Measurements from ENCODE around the gene DCHS1. TPM values are rescaled to one million over a fixed set of nuclear protein-coding genes. Genes with fewer than 3 reads are reported as not detected.
A peak's percentile ranks its signal among the peaks of the same experiment; 100 is the strongest.

The DCHS1 gene
- polyA plus RNA-seq, 2 of the 4 experiments (the other 2 are of a cell fraction), result 0.06 TPM

- no peak for TF ChIP-seq MAZ (IDR thresholded peaks at IDR 0.05; ENCODE audit: borderline replicate concordance, low read depth, low read length)
- TF ChIP-seq NFE2L2 (conservative IDR thresholded peaks at IDR 0.05; ENCODE audit: low read length), result no peak
- TF ChIP-seq MAX (IDR thresholded peaks at IDR 0.05), result no peak
- TF ChIP-seq NR3C1 (IDR thresholded peaks at IDR 0.05), result no peak
- no peak for TF ChIP-seq ESRRA (IDR thresholded peaks at IDR 0.05; ENCODE audit: borderline replicate concordance, low read length)
- no peak for TF ChIP-seq MYC (IDR thresholded peaks at IDR 0.05; ENCODE audit: borderline replicate concordance, low read length)
- TF ChIP-seq, protein P1, sequence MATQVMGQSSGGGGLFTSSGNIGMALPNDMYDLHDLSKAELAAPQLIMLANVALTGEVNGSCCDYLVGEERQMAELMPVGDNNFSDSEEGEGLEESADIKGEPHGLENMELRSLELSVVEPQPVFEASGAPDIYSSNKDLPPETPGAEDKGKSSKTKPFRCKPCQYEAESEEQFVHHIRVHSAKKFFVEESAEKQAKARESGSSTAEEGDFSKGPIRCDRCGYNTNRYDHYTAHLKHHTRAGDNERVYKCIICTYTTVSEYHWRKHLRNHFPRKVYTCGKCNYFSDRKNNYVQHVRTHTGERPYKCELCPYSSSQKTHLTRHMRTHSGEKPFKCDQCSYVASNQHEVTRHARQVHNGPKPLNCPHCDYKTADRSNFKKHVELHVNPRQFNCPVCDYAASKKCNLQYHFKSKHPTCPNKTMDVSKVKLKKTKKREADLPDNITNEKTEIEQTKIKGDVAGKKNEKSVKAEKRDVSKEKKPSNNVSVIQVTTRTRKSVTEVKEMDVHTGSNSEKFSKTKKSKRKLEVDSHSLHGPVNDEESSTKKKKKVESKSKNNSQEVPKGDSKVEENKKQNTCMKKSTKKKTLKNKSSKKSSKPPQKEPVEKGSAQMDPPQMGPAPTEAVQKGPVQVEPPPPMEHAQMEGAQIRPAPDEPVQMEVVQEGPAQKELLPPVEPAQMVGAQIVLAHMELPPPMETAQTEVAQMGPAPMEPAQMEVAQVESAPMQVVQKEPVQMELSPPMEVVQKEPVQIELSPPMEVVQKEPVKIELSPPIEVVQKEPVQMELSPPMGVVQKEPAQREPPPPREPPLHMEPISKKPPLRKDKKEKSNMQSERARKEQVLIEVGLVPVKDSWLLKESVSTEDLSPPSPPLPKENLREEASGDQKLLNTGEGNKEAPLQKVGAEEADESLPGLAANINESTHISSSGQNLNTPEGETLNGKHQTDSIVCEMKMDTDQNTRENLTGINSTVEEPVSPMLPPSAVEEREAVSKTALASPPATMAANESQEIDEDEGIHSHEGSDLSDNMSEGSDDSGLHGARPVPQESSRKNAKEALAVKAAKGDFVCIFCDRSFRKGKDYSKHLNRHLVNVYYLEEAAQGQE (IDR thresholded peaks at IDR 0.05), result no peak
- TF ChIP-seq POLR2A (IDR thresholded peaks at IDR 0.05; ENCODE audit: low read length), result no peak
- no peak for TF ChIP-seq RAD21 (conservative IDR thresholded peaks at IDR 0.05 in 1 of 2, IDR thresholded peaks at IDR 0.05 in 1 of 2)
- no peak for TF ChIP-seq RARB (CRISPR knock-in tag; IDR thresholded peaks at IDR 0.05)
- TF ChIP-seq KDM1A (IDR thresholded peaks at IDR 0.05; ENCODE audit: low read depth), result no peak
- no peak for TF ChIP-seq JUNB (IDR thresholded peaks at IDR 0.05)
- TF ChIP-seq SMC3 (IDR thresholded peaks at IDR 0.05), result no peak
- TF ChIP-seq CHD4 (IDR thresholded peaks at IDR 0.05; ENCODE audit: borderline replicate concordance), result no peak
- TF ChIP-seq CEBPB (IDR thresholded peaks at IDR 0.05), result no peak
- no peak for TF ChIP-seq RFX5 (IDR thresholded peaks at IDR 0.05)
- no peak for TF ChIP-seq HOXB13 (CRISPR knock-in tag; IDR thresholded peaks at IDR 0.05; ENCODE audit: low read depth)
- no peak for TF ChIP-seq TFCP2L1 (CRISPR knock-in tag; IDR thresholded peaks at IDR 0.05)
- TF ChIP-seq FOSB (CRISPR knock-in tag; IDR thresholded peaks at IDR 0.05), result no peak
- no peak for TF ChIP-seq CBX2 (IDR thresholded peaks at IDR 0.05; ENCODE audit: borderline replicate concordance, low read depth)
- no peaks in the 10 kb centered on the region for H3K4me1 ChIP-seq
- H3K9me3 ChIP-seq, result no peaks in the 10 kb centered on the region
- ChIA-PET CTCF (interaction anchor here (0.6 to 1.8 kb wide), 3 partner anchors 59 to 315 kb away, joined by 3 to 5 read pairs (median 4); no protein-coding TSS in a partner anchor), POLR2A (interaction anchor here (1.6 kb wide), 1 partner anchor 11 kb away, joined by 5 read pairs; the partner anchor contains the start of gene MRPL17)
- ATAC-seq (no peak), DNase-seq (ENCODE audit: low read depth in 1 of 2, low spot score in 1 of 2) (no peak), FAIRE-seq (no peak)
- H3K4me3 ChIP-seq, result no peak overlapping the region
- WGBS (ENCODE audit: missing lambda C conversion rate), result 0% methylated on average over 1 of the region's 1 CpG
- H3K4me2 ChIP-seq, result no peak overlapping the region
- no peak overlapping the region for H3K27ac ChIP-seq
Measured at GRCh38 chr11:6694229-6694535, 38.6 kb upstream of the DCHS1 start.

DNA sequence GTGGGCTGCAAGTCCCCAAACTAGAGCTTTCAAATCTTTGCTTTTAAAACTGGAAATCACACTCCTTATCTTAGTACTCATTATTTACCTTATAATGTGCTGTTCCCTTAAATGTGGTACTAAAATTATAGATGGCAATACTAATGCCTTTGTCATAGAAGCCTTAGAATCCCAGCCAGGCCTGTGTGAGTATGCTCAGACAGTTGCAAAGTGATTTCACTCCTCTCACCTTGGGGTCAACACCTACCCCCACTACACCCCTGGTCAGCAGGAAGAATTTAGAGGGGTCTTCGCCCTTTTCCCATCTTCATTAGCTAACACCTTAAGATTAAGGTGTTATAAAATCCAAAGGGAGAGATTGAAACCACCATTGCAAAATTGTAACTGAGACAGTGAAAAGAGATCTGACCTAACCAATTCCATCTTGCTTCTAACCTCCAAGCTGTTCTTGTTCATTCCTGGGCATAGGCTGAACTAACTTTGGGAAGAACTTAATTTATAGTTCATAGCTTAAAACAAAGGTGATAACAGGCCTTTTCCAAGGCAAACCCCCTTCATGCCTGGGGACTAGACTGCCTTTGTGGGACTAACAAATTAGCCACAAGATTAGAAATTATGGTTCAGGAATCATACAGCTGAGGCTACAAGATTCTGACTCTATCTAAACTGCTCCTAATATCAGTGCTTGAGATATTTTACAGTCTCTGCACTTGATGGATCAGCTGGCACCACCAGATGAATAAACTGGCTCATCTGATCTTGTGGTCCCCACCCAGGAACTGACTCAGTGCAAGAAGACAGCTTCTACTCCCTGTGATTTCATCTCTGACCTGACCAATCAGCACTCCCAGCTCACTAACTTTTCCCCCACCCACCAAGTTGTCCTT, 38.0 kb upstream of the DCHS1 start:
- ChIA-PET CTCF (interaction anchor here (0.8 to 1.8 kb wide), 2 partner anchors 58 to 314 kb away, joined by 3 to 5 read pairs; no protein-coding TSS in a partner anchor), POLR2A (no interaction called here)
- H3K4me2 ChIP-seq, result no peak overlapping the region
- H3K27ac ChIP-seq, result no peak overlapping the region
- WGBS (ENCODE audit: missing lambda C conversion rate), result 19% methylated on average over 1 of the region's 1 CpG
- FAIRE-seq (no peak), ATAC-seq (no peak; a peak in 1 of 6 replicates), DNase-seq (ENCODE audit: low read depth in 1 of 2, low spot score in 1 of 2) (peak in 1 of 2 experiments; percentile 16)
- no peaks in the 10 kb centered on the region for H3K4me1 ChIP-seq
- TF ChIP-seq SREBF2 (IDR thresholded peaks at IDR 0.05) (no peak), NPAS2 (CRISPR knock-in tag; IDR thresholded peaks at IDR 0.05; ENCODE audit: borderline replicate concordance) (no peak)
- H3K9me3 ChIP-seq, result no peaks in the 10 kb centered on the region
- H3K4me3 ChIP-seq, result no peak overlapping the region

Data from A549 (cell line).